ENCODE data around the gene SERINC5.
"Not testable (repeated sequence)": the region's sequence is repeated elsewhere in the genome, so short reads cannot be mapped to it uniquely, and the experiment has no call there.

Gene SERINC5

GRCh38 chr5:80255811-80256712 lies at the start of gene SERINC5:
Gene SERINC5 (minus strand): TSS chr5:80256048. CDS start chr5:80255922, 126 bp downstream.
- DNase-seq = peak; percentile 79

DNA sequence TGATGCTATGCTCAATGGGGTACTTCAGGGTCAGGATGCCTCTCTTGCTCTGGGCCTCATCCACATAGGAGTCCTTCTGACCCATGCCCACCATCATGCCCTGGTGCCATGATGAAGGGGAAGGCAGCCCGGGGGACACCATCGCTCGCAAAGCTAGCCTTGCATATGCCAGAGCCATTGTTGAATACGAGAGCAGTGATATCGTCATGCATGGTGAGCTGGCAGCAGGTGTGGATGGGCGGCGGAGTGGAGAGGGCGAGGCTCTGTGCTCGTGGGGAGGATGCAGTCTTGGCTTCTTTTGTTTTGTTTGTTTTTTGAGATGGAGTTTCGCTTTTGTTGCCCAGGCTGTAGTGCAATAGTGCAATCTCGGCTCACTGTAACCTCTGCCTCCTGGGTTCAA lies 46.8 kb upstream of the SERINC5 start:
- no peak for DNase-seq

- not testable (repeated sequence) for DNase-seq
These were observed 45.5 kb upstream of the SERINC5 start for GRCh38 chr5:80301342-80301741.

GRCh38 chr5:80300796-80301195 lies 44.9 kb upstream of the SERINC5 start:
- not testable (repeated sequence) for DNase-seq

GRCh38 chr5:80300125-80300524 lies 44.3 kb upstream of the SERINC5 start:
- DNase-seq = no peak

GRCh38 chr5:80299601-80300000 lies 43.8 kb upstream of the SERINC5 start:
- DNase-seq = no peak

DNA sequence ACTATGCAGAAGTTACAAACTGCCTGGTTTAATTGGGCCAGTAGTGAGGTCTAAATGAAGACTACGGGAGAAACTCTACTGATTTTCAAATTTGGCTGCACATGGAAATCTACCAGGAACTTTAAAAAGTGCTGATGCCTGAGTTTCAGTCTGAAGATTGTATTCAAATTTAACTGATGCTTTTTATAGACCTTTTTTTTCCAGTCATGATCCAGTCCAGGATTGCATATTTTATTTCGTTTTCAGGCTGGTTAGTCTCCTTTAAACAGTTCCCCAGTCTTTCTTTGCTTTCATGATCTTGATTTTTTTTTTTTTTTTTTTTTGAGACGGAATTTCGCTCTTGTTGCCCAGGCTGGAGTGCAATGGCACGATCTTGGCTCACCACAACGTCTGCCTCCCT lies 40.3 kb upstream of the SERINC5 start:
- no peak for DNase-seq

- no peak for DNase-seq
These were observed 35.9 kb upstream of the SERINC5 start for GRCh38 chr5:80291761-80292160.

- DNase-seq = no peak
These were observed 33.5 kb upstream of the SERINC5 start for GRCh38 chr5:80289320-80289719.

DNA sequence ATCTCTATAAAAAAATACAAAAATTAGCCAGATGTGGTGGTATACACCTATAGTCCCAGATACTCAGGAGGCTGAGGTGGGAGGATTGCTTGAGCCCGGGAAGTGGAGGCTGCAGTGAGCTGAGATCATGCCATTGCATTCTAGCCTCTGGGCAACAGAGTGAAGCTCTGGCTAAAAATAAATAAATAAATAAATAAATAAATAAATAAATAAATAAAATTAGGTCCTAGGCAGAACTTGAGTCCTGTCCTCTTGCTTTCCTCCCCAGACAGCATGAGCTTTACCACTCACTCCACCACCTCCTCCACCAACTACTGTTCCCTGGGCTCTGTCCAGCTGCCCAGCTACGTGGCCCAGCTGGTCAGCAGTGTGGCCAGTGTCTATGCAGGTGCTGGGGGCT lies 32.3 kb upstream of the SERINC5 start:
- no peak for DNase-seq

GRCh38 chr5:80284720-80285119 lies 28.9 kb upstream of the SERINC5 start:
- DNase-seq = no peak

- DNase-seq = no peak
These were observed 27.5 kb upstream of the SERINC5 start for GRCh38 chr5:80283360-80283759.

- no peak for DNase-seq
These were observed 26.2 kb upstream of the SERINC5 start for GRCh38 chr5:80282054-80282453.

GRCh38 chr5:80277191-80277590 lies 21.3 kb upstream of the SERINC5 start:
- no peak for DNase-seq

GRCh38 chr5:80276186-80276585 lies 20.3 kb upstream of the SERINC5 start:
- DNase-seq = no peak

DNA sequence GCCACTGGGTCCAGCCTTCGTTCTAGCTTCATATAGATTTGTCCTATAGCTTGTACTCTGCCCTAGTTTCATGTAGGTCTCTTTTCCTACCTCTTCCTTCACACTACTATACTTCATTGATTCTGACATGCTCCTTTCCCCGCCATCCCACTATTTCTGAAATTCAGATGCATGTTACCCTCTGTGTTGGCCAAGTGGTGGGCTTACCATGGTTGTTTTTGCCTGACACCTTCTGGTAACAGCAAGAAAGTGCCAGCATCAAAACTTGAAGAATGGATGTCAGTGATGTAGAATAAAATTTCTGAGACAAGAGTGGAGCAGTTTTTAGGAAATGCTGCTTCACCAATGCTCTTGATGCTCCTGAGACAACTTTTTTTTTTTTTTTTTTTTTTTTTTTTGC lies 19.5 kb upstream of the SERINC5 start:
- peak; percentile 12 for DNase-seq

DNA sequence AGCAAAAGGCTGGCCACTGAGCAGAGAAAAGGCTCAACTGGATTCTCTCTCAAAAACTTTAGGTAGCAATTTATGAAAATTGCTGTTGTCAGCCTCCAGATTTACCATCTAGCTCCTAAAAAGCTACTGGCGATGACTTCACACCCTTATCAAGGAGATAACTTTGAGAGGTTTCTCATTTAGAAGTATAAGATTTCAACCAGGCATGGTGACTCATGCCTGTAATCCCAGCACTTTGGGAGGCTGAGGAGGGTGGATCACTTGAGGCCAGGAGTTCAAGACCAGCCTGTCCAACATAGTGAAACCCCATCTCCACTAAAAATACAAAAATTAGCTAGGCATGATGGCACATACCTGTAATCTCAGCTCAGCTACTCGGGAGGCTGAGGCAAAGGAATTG lies 14.7 kb upstream of the SERINC5 start:
- DNase-seq = not testable (repeated sequence)

DNA sequence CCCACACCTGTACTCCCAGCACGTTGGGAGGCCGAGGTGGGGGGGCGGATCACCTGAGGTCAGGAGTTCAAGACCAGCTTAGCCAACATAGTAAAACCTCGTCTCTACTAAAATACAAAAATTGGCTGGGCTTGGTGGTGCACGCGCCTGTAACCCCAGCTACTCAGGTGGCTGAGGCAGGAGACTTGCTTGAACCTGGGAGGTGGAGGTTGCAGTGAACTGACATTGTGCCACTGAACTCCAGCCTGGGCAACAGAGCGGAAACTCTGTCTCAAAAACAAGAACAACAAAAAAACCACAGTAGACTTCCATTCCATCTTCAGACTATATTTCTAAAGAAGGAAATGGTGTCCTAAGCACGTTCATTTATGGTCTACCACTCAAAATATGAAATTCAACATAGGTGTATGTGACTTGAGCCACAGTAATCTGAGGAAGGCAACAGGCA lies 14.2 kb upstream of the SERINC5 start:
- no peak for DNase-seq

- DNase-seq = no peak
These were observed 13.1 kb upstream of the SERINC5 start for GRCh38 chr5:80268916-80269315.

- DNase-seq = no peak
These were observed 10.7 kb upstream of the SERINC5 start for GRCh38 chr5:80266566-80266965.

- DNase-seq = no peak
These were observed 4.6 kb upstream of the SERINC5 start for GRCh38 chr5:80260461-80260860.

- no peak for DNase-seq
These were observed 3.8 kb upstream of the SERINC5 start for GRCh38 chr5:80259511-80260203.

GRCh38 chr5:80255431-80255810 lies 427 bp downstream of the SERINC5 start:
- peak; percentile 38 for DNase-seq

DNA sequence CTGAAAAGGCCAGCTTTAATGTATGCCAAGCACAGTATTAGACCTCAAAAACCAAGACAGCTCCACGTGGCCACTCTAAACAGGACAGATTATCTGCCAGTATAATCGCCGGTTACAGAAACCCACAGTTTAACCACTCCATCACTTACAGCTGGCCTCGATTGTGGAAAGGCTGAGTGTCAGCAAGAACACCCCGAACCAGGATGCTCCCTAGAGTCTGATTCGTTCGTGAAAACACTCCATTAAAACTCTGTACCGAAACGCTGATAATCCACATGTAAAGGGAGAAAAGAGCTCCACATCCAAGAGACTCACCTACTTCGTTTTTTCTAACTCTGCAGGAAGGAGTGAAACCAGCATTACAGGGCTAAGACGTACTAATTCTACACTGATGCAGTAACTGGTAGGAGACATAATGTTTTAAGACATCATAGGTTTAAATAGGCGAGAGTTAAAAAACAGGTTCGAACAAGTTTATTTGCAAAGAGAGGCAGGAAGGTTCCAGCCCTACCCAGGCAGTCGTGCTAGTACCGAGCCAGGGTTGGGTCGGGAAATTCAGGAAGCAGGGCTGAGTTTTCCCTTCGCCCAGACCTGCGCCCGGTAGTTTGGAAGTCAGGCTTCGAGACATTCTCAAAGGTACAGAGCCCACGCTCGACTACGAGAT lies 949 bp downstream of the SERINC5 start:
- no peak for DNase-seq

Data from GDM1 (cell line).